ENCODE measurements around the gene ELMOD1.

GRCh38 chr11:107619926-107620325 lies 29.0 kb downstream of the ELMOD1 start:
- TF ChIP-seq, protein P1, sequence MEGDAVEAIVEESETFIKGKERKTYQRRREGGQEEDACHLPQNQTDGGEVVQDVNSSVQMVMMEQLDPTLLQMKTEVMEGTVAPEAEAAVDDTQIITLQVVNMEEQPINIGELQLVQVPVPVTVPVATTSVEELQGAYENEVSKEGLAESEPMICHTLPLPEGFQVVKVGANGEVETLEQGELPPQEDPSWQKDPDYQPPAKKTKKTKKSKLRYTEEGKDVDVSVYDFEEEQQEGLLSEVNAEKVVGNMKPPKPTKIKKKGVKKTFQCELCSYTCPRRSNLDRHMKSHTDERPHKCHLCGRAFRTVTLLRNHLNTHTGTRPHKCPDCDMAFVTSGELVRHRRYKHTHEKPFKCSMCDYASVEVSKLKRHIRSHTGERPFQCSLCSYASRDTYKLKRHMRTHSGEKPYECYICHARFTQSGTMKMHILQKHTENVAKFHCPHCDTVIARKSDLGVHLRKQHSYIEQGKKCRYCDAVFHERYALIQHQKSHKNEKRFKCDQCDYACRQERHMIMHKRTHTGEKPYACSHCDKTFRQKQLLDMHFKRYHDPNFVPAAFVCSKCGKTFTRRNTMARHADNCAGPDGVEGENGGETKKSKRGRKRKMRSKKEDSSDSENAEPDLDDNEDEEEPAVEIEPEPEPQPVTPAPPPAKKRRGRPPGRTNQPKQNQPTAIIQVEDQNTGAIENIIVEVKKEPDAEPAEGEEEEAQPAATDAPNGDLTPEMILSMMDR (IDR thresholded peaks at IDR 0.05; ENCODE audit: extremely low read depth in 1 of 2, insufficient read depth in 1 of 2, low read depth in 1 of 2, low read length in 2 of 2), result no peak
- TF ChIP-seq POLR2AphosphoS5 (IDR thresholded peaks at IDR 0.05; ENCODE audit: insufficient read depth, low read depth, low read length), result no peak
- no peak for TF ChIP-seq EZH2 (IDR thresholded peaks at IDR 0.05; ENCODE audit: borderline replicate concordance, low read depth, low read length, severe bottlenecking)
- TF ChIP-seq POLR2A (IDR thresholded peaks at IDR 0.05; ENCODE audit: low read depth, low read length), result no peak
- TF ChIP-seq GATA2 (IDR thresholded peaks at IDR 0.05; ENCODE audit: insufficient read depth, insufficient read length, low read depth, low read length), result no peak
- no peak for TF ChIP-seq JUN (IDR thresholded peaks at IDR 0.05; ENCODE audit: borderline replicate concordance, insufficient read depth, insufficient read length, low read depth)
- TF ChIP-seq MAX (IDR thresholded peaks at IDR 0.05; ENCODE audit: insufficient read depth, insufficient read length), result no peak
- no peak for TF ChIP-seq MYC (IDR thresholded peaks at IDR 0.05; ENCODE audit: low read depth, low read length)
- peak; percentile 48 for TF ChIP-seq FOS (IDR thresholded peaks at IDR 0.05; ENCODE audit: borderline replicate concordance, insufficient read depth, low read length)

Measured in endothelial cell of umbilical vein (primary cell).